ENCODE measurements around the gene NKAPL. TPM values are rescaled to one million over a fixed set of nuclear protein-coding genes. Genes with fewer than 3 reads are reported as not detected.

The NKAPL gene
- total and polyA plus RNA-seq, 10 of the 15 experiments (the other 5 are each of a cell fraction or from before 2014, with no cell fraction given) = 0.10 to 0.48 (median 0.19) TPM; not detected in 1

DNA sequence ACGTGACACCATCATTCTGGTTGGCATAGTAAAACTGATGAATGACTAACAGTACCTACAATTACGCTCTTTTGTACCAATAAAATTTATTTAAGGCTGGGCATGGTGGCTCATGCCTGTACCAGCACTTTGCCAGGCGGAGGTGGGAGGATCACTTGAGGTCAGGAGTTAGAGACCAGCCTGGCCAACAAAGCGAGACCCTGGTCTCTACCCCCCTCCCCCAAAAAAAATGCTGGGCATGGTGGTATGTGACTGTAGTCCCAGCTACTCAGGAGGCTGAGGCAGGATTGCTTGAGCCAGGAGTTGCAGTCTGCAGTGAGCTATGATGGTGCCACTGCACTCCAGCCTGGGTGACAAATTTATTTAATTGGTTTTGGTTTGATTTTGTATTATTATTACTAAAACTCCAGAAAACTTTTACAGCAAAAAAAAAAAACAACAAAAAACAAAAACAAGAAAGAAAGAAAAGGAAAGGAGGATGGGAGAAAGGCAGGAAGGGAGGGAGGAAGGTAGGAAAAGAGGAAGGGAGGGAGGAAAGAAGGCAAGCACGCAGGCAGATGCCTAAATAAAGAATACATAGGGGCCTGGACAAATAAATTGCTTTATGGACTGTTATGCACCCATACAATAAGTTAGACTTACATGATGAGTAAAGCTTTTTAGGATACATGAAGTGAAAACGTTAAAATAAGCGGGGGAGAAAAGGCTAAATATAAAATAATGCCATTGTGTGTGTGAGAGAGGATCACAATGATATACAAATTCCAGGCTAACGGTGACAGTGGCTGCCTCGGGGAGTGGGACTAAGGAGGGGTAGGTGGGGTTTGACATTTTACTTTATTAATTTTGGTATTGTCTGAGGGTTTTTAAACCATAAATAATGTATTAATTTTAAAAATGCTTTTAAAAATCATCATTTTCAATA lies 34.7 kb upstream of the NKAPL start:
- TF ChIP-seq RAD51 (IDR thresholded peaks at IDR 0.05) = 0 out of 2 replicates have a peak, but pooled peaks have one; percentile 5
- TF ChIP-seq, protein P1, sequence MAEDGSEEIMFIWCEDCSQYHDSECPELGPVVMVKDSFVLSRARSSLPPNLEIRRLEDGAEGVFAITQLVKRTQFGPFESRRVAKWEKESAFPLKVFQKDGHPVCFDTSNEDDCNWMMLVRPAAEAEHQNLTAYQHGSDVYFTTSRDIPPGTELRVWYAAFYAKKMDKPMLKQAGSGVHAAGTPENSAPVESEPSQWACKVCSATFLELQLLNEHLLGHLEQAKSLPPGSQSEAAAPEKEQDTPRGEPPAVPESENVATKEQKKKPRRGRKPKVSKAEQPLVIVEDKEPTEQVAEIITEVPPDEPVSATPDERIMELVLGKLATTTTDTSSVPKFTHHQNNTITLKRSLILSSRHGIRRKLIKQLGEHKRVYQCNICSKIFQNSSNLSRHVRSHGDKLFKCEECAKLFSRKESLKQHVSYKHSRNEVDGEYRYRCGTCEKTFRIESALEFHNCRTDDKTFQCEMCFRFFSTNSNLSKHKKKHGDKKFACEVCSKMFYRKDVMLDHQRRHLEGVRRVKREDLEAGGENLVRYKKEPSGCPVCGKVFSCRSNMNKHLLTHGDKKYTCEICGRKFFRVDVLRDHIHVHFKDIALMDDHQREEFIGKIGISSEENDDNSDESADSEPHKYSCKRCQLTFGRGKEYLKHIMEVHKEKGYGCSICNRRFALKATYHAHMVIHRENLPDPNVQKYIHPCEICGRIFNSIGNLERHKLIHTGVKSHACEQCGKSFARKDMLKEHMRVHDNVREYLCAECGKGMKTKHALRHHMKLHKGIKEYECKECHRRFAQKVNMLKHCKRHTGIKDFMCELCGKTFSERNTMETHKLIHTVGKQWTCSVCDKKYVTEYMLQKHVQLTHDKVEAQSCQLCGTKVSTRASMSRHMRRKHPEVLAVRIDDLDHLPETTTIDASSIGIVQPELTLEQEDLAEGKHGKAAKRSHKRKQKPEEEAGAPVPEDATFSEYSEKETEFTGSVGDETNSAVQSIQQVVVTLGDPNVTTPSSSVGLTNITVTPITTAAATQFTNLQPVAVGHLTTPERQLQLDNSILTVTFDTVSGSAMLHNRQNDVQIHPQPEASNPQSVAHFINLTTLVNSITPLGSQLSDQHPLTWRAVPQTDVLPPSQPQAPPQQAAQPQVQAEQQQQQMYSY (CRISPR knock-in tag; IDR thresholded peaks at IDR 0.05) = 0 out of 2 replicates have a peak, but pooled peaks have one; percentile 43
- TF ChIP-seq, protein P2, sequence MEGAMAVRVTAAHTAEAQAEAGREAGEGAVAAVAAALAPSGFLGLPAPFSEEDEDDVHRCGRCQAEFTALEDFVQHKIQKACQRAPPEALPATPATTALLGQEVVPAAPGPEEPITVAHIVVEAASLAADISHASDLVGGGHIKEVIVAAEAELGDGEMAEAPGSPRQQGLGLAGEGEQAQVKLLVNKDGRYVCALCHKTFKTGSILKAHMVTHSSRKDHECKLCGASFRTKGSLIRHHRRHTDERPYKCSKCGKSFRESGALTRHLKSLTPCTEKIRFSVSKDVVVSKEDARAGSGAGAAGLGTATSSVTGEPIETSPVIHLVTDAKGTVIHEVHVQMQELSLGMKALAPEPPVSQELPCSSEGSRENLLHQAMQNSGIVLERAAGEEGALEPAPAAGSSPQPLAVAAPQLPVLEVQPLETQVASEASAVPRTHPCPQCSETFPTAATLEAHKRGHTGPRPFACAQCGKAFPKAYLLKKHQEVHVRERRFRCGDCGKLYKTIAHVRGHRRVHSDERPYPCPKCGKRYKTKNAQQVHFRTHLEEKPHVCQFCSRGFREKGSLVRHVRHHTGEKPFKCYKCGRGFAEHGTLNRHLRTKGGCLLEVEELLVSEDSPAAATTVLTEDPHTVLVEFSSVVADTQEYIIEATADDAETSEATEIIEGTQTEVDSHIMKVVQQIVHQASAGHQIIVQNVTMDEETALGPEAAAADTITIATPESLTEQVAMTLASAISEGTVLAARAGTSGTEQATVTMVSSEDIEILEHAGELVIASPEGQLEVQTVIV (IDR thresholded peaks at IDR 0.05; ENCODE audit: borderline replicate concordance, partially characterized antibody) = no peak
- no peak for TF ChIP-seq NFIC (IDR thresholded peaks at IDR 0.05; ENCODE audit: low read depth, low read length)
- ChIA-PET POLR2A (interaction anchor here (1.0 kb wide), 1 partner anchor 57 kb away, joined by 3 read pairs; the partner anchor contains the start of gene PGBD1), RAD21 (ENCODE audit: unreplicated experiment) (no interaction called here), SMC1A (ENCODE audit: uncharacterized antibody, unreplicated experiment) (interaction anchor here (0.7 to 3.4 kb wide), 4 partner anchors 14 to 43 kb away, joined by 3 to 17 read pairs (median 4); partner anchors contain the start of gene ZSCAN26), CTCF (interaction anchor here (1.0 kb wide), 1 partner anchor 130 kb away, joined by 4 read pairs; no protein-coding TSS in a partner anchor)
- intact Hi-C loops (cut with micrococcal nuclease; ENCODE audit: unreplicated experiment) (loop anchor here (1.0 to 5.0 kb wide), 3 partner anchors 28 to 128 kb away; partner anchors contain the start of genes ZKSCAN4 and ZKSCAN8), in situ Hi-C loops (cut with MboI) (no loop called here)
- peak overlapping the region; percentile 84 for H3K9ac ChIP-seq (ENCODE audit: control insufficient read depth, insufficient read depth, low read length)
- H3K27me3 ChIP-seq (replicated peaks in 1 of 2; ENCODE audit: control insufficient read depth in 2 of 2, insufficient read depth in 2 of 2, low read length in 1 of 2) = no peaks in the 10 kb centered on the region
- H3K36me3 ChIP-seq (ENCODE audit: control insufficient read depth in 2 of 2, insufficient read depth in 2 of 2, low read length in 1 of 2) = peaks cover 0 to 4% of the 10 kb centered on the region in 2 experiments; a peak in 2 of 4 replicates
- ATAC-seq (no peak; the same call in 2 of the 3 replicates), FAIRE-seq (no peak), DNase-seq (ENCODE audit: low read depth, low spot score) (no peak)
- peak overlapping the region; percentile 87 for H3K4me2 ChIP-seq (ENCODE audit: control insufficient read depth, insufficient read depth)
- peak overlapping the region; percentile 73 for H3K27ac ChIP-seq (ENCODE audit: control insufficient read depth, insufficient read depth)
- TSS peak; percentile 81 for BruUV-seq (replicated peaks)
- peak overlapping the region; percentile 88 for H2AFZ ChIP-seq (ENCODE audit: control insufficient read depth, low read depth, low read length)
- H3K4me1 ChIP-seq (ENCODE audit: control insufficient read depth, insufficient read depth, low read length) = no peaks in the 10 kb centered on the region
- peaks cover 15% of the 10 kb centered on the region for H3K79me2 ChIP-seq (ENCODE audit: control insufficient read depth, insufficient read depth, low read length)
- no peaks in the 10 kb centered on the region; the same call in 2 of the 3 replicates for H3K9me3 ChIP-seq (replicated peaks; ENCODE audit: control insufficient read depth, insufficient read depth, low read length)
- 44% methylated on average over 9 of the region's 9 CpGs for WGBS (ENCODE audit: insufficient coverage, insufficient replicate concordance, low lambda C conversion rate, missing lambda C conversion rate)
- peak overlapping the region; percentile 89 for H3K4me3 ChIP-seq
- H4K20me1 ChIP-seq (ENCODE audit: control insufficient read depth, insufficient read depth) = no peaks in the 10 kb centered on the region
